Measurements from ENCODE around the gene NAV2.

Gene NAV2

GRCh38 chr11:19844806-19845205 is 132.2 kb downstream of the NAV2 start:
- no peak for DNase-seq (ENCODE audit: low read depth)
- TF ChIP-seq CTCF (conservative IDR thresholded peaks at IDR 0.05; ENCODE audit: low read depth, low read length), result no peak
- no peak overlapping the region for H3K4me3 ChIP-seq (ENCODE audit: low read depth, low read length)

- DNase-seq (ENCODE audit: low read depth), result no peak
- H3K4me3 ChIP-seq (ENCODE audit: low read depth, low read length), result no peak overlapping the region
- TF ChIP-seq CTCF (conservative IDR thresholded peaks at IDR 0.05; ENCODE audit: low read depth, low read length), result no peak
Measured at GRCh38 chr11:19845626-19846025, 133.0 kb downstream of the NAV2 start.

- no peak overlapping the region for H3K4me3 ChIP-seq (ENCODE audit: low read depth, low read length)
- DNase-seq (ENCODE audit: low read depth), result peak; percentile 57
- no peak for TF ChIP-seq CTCF (conservative IDR thresholded peaks at IDR 0.05; ENCODE audit: low read depth, low read length)
Measured at GRCh38 chr11:19846654-19847305, 134.1 kb downstream of the NAV2 start.

GRCh38 chr11:19848219-19848618 is 135.6 kb downstream of the NAV2 start:
- H3K4me3 ChIP-seq (ENCODE audit: low read depth, low read length), result no peak overlapping the region
- no peak for TF ChIP-seq CTCF (conservative IDR thresholded peaks at IDR 0.05; ENCODE audit: low read depth, low read length)
- DNase-seq (ENCODE audit: low read depth), result no peak

- H3K4me3 ChIP-seq (ENCODE audit: low read depth, low read length), result no peak overlapping the region
- TF ChIP-seq CTCF (conservative IDR thresholded peaks at IDR 0.05; ENCODE audit: low read depth, low read length), result no peak
- DNase-seq (ENCODE audit: low read depth), result peak; percentile 30
Measured at GRCh38 chr11:19849107-19849789, 136.6 kb downstream of the NAV2 start.

- TF ChIP-seq CTCF (conservative IDR thresholded peaks at IDR 0.05; ENCODE audit: low read depth, low read length), result no peak
- no peak overlapping the region for H3K4me3 ChIP-seq (ENCODE audit: low read depth, low read length)
- DNase-seq (ENCODE audit: low read depth), result no peak
Measured at GRCh38 chr11:19849947-19850593, 137.4 kb downstream of the NAV2 start.
